Measurements from ENCODE around the gene GARS1.

DNA sequence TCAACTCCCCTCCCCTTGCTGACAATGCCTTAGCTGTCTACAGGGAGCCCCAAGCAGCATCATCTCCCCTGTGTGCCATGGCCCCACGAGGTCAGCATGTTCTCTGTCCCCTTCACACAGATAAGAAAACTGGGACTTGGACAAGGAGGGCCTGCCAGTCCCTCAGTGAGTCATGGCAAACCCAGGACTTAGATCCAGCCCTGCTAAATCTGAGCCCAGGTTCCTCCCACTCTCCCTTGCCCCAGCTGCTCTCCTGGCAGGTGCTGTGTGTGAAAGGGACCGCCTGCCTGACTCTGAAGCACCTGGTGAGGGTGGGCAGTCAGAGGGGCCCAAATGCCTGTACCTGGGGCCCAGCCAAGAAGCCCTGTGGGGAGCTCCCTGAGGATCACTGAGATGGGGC is 80.2 kb downstream of the GARS1 start:
- TF ChIP-seq, protein P1, sequence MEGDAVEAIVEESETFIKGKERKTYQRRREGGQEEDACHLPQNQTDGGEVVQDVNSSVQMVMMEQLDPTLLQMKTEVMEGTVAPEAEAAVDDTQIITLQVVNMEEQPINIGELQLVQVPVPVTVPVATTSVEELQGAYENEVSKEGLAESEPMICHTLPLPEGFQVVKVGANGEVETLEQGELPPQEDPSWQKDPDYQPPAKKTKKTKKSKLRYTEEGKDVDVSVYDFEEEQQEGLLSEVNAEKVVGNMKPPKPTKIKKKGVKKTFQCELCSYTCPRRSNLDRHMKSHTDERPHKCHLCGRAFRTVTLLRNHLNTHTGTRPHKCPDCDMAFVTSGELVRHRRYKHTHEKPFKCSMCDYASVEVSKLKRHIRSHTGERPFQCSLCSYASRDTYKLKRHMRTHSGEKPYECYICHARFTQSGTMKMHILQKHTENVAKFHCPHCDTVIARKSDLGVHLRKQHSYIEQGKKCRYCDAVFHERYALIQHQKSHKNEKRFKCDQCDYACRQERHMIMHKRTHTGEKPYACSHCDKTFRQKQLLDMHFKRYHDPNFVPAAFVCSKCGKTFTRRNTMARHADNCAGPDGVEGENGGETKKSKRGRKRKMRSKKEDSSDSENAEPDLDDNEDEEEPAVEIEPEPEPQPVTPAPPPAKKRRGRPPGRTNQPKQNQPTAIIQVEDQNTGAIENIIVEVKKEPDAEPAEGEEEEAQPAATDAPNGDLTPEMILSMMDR (IDR thresholded peaks at IDR 0.05 in 2 of 3, conservative IDR thresholded peaks at IDR 0.05 in 1 of 3; ENCODE audit: insufficient read depth in 2 of 3, low read depth in 1 of 3, low read length in 3 of 3): no peak
- TF ChIP-seq FOXK2 (conservative IDR thresholded peaks at IDR 0.05 in 1 of 2, IDR thresholded peaks at IDR 0.05 in 1 of 2; ENCODE audit: low read depth in 2 of 2): no peak
- no peak for TF ChIP-seq ZNF224 (CRISPR knock-in tag; IDR thresholded peaks at IDR 0.05)
- TF ChIP-seq FOSL1 (tag; conservative IDR thresholded peaks at IDR 0.05): no peak
- no peak for TF ChIP-seq NR1H2 (CRISPR knock-in tag; IDR thresholded peaks at IDR 0.05)
- TF ChIP-seq, protein P2, sequence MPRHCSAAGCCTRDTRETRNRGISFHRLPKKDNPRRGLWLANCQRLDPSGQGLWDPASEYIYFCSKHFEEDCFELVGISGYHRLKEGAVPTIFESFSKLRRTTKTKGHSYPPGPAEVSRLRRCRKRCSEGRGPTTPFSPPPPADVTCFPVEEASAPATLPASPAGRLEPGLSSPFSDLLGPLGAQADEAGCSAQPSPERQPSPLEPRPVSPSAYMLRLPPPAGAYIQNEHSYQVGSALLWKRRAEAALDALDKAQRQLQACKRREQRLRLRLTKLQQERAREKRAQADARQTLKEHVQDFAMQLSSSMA (CRISPR knock-in tag; IDR thresholded peaks at IDR 0.05): no peak
- no peak for TF ChIP-seq EZH2 (IDR thresholded peaks at IDR 0.05; ENCODE audit: borderline replicate concordance, low read depth, low read length)
- TF ChIP-seq THRAP3 (IDR thresholded peaks at IDR 0.05; ENCODE audit: borderline replicate concordance): no peak
- TF ChIP-seq GABPA (tag; conservative IDR thresholded peaks at IDR 0.05; ENCODE audit: low read depth): no peak
- no peak for TF ChIP-seq LARP7 (IDR thresholded peaks at IDR 0.05)
- TF ChIP-seq, protein P3, sequence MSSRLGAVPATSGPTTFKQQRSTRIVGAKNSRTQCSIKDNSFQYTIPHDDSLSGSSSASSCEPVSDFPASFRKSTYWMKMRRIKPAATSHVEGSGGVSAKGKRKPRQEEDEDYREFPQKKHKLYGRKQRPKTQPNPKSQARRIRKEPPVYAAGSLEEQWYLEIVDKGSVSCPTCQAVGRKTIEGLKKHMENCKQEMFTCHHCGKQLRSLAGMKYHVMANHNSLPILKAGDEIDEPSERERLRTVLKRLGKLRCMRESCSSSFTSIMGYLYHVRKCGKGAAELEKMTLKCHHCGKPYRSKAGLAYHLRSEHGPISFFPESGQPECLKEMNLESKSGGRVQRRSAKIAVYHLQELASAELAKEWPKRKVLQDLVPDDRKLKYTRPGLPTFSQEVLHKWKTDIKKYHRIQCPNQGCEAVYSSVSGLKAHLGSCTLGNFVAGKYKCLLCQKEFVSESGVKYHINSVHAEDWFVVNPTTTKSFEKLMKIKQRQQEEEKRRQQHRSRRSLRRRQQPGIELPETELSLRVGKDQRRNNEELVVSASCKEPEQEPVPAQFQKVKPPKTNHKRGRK (tag; IDR thresholded peaks at IDR 0.05): no peak
- TF ChIP-seq, protein P4, sequence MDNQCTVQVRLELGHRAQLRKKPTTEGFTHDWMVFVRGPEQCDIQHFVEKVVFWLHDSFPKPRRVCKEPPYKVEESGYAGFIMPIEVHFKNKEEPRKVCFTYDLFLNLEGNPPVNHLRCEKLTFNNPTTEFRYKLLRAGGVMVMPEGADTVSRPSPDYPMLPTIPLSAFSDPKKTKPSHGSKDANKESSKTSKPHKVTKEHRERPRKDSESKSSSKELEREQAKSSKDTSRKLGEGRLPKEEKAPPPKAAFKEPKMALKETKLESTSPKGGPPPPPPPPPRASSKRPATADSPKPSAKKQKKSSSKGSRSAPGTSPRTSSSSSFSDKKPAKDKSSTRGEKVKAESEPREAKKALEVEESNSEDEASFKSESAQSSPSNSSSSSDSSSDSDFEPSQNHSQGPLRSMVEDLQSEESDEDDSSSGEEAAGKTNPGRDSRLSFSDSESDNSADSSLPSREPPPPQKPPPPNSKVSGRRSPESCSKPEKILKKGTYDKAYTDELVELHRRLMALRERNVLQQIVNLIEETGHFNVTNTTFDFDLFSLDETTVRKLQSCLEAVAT (IDR thresholded peaks at IDR 0.05): no peak
- TF ChIP-seq DNMT1 (IDR thresholded peaks at IDR 0.05): no peak
